BE2C (cell line): ENCODE data around the gene HIRIP3.

Source experiments
- DNase-seq: peaks from one replicate; pipeline ENCODE4 v3.0.0-alpha.2; 2020
- H3K27me3 ChIP-seq: fragments of 250-450 bp; sonication (Bioruptor Pico); 2 replicates; pipeline ENCODE4 v1.5.1; 2020; ENCODE audit warnings: mild to moderate bottlenecking
- H3K36me3 ChIP-seq: fragments of 250-450 bp; sonication (Bioruptor Pico); 2 replicates; pipeline ENCODE4 v1.5.1; 2020; ENCODE audit warnings: mild to moderate bottlenecking
- H3K4me1 ChIP-seq: fragments of 250-450 bp; sonication (Bioruptor Pico); 2 replicates; pipeline ENCODE4 v1.5.1; 2020
- H3K4me3 ChIP-seq: 2 replicates; pipeline ENCODE4 v1.5.1; 2011; ENCODE audit warnings: low read depth, low read length
- H3K9me3 ChIP-seq: fragments of 250-450 bp; sonication (Bioruptor Pico); 2 replicates; pipeline ENCODE4 v1.5.1; 2020
- CTCF ChIP-seq: IDR thresholded peaks from 2 replicates; pipeline ENCODE4 v1.5.1; 2012; ENCODE audit warnings: mild to moderate bottlenecking, low read depth, low read length

HIRIP3 gene

GRCh38 chr16:29975134-29975538 is 20.3 kb downstream of the HIRIP3 start:
- no peak for TF ChIP-seq CTCF
- H3K4me1 ChIP-seq = no peaks in the 10 kb centered on the region
- peaks cover 8% of the 10 kb centered on the region; the same call in 1 of the 2 replicates for H3K9me3 ChIP-seq
- peaks cover 26% of the 10 kb centered on the region for H3K36me3 ChIP-seq
- H3K4me3 ChIP-seq = peak overlapping the region; percentile 94
- DNase-seq = no peak
- H3K27me3 ChIP-seq = no peaks in the 10 kb centered on the region

GRCh38 chr16:29974291-29975133 is 20.9 kb downstream of the HIRIP3 start:
- no peak for TF ChIP-seq CTCF
- Histone ChIP-seq H3K36me3 (peaks cover 20% of the 10 kb centered on the region), H3K27me3 (no peaks in the 10 kb centered on the region), H3K4me1 (no peaks in the 10 kb centered on the region), H3K9me3 (peaks cover 8% of the 10 kb centered on the region; the same call in 1 of the 2 replicates), H3K4me3 (peak overlapping the region; percentile 94)
- no peak for DNase-seq

GRCh38 chr16:29973384-29974246 is 21.8 kb downstream of the HIRIP3 start, which contains the start of gene TAOK2:
Gene TAOK2, plus strand, starts transcription at chr16:29973868. Its CDS starts 3,905 bp downstream, at chr16:29977773.
- H3K9me3 ChIP-seq = peaks cover 8% of the 10 kb centered on the region; the same call in 1 of the 2 replicates
- no peaks in the 10 kb centered on the region for H3K4me1 ChIP-seq
- H3K36me3 ChIP-seq = peaks cover 11% of the 10 kb centered on the region
- H3K4me3 ChIP-seq = peak within 1 kb of the TSS; percentile 94
- H3K27me3 ChIP-seq = no peaks in the 10 kb centered on the region
- TF ChIP-seq CTCF = no peak
- peak; percentile 100 for DNase-seq

- peaks cover 5% of the 10 kb centered on the region for H3K36me3 ChIP-seq
- H3K4me1 ChIP-seq = no peaks in the 10 kb centered on the region
- H3K4me3 ChIP-seq = no peak overlapping the region
- no peaks in the 10 kb centered on the region for H3K27me3 ChIP-seq
- peaks cover 8% of the 10 kb centered on the region; the same call in 1 of the 2 replicates for H3K9me3 ChIP-seq
- no peak for DNase-seq
- TF ChIP-seq CTCF = no peak
Measured at GRCh38 chr16:29972992-29973383, 22.4 kb downstream of the HIRIP3 start.

- no peaks in the 10 kb centered on the region for H3K27me3 ChIP-seq
- peaks cover 8% of the 10 kb centered on the region; the same call in 1 of the 2 replicates for H3K9me3 ChIP-seq
- H3K36me3 ChIP-seq = no peaks in the 10 kb centered on the region; the same call in 1 of the 2 replicates
- no peaks in the 10 kb centered on the region for H3K4me1 ChIP-seq
- no peak for TF ChIP-seq CTCF
- DNase-seq = no peak
- no peak overlapping the region for H3K4me3 ChIP-seq
Measured at GRCh38 chr16:29972500-29972899, 22.9 kb downstream of the HIRIP3 start.
